HG02571 (cell line): ENCODE data around the gene OTUB2.

Experiments used
- ATAC-seq: cut with Tn5 transposase; IDR thresholded peaks from one replicate; pipeline ENCODE4 v1.9.1; 2021; ENCODE audit warnings: mild to moderate bottlenecking, moderate library complexity; ENCODE audit not compliant: unreplicated experiment

The OTUB2 gene

GRCh38 chr14:94097091-94097490 lies 71.0 kb downstream of the OTUB2 start:
- no peak for ATAC-seq
